ENCODE results near the gene ZNF536. TPM values are rescaled to one million over a fixed set of nuclear protein-coding genes. Genes with fewer than 3 reads are reported as not detected.

Gene ZNF536
- total and polyA plus RNA-seq, 9 of the 15 experiments (the other 6 are each of a cell fraction or from before 2014, with no cell fraction given): not detected

- FAIRE-seq: no peak
- no peaks in the 10 kb centered on the region for H3K4me1 ChIP-seq (replicated peaks in 1 of 2; ENCODE audit: control insufficient read depth in 2 of 2, insufficient read depth in 2 of 2, low read length in 2 of 2)
- no peak overlapping the region for H3K4me2 ChIP-seq (ENCODE audit: insufficient read depth, low read length)
- CTCF ChIA-PET (ENCODE audit: low intra/inter-chr PET ratio): no interaction called here
- H3K79me2 ChIP-seq (ENCODE audit: control insufficient read depth, insufficient read depth, low read length): no peaks in the 10 kb centered on the region
- no peaks in the 10 kb centered on the region for H3K36me3 ChIP-seq (ENCODE audit: control insufficient read depth, insufficient read depth, low read length)
- TF ChIP-seq ZNF512 (tag; IDR thresholded peaks at IDR 0.05) (no peak), MBD1 (CRISPR knock-in tag; IDR thresholded peaks at IDR 0.05) (no peak), NKRF (IDR thresholded peaks at IDR 0.05; ENCODE audit: borderline replicate concordance) (no peak), THAP7 (CRISPR knock-in tag; IDR thresholded peaks at IDR 0.05) (no peak), CBX5 (IDR thresholded peaks at IDR 0.05; ENCODE audit: borderline replicate concordance, low read depth) (no peak), BMI1 (IDR thresholded peaks at IDR 0.05; ENCODE audit: low read length) (no peak), SETDB1 (IDR thresholded peaks at IDR 0.05; ENCODE audit: low read length) (no peak), SRSF3 (IDR thresholded peaks at IDR 0.05; ENCODE audit: insufficient read depth, low read length) (no peak), ZNF12 (CRISPR knock-in tag; IDR thresholded peaks at IDR 0.05) (no peak)
- in situ Hi-C loops (cut with MboI) (no loop called here), intact Hi-C loops (cut with micrococcal nuclease) (no loop called here)
- no TSS peak for BruUV-seq (replicated peaks)
- no peak overlapping the region for H2AFZ ChIP-seq (ENCODE audit: low read depth, low read length)
- ATAC-seq: no peak
- H3K9me3 ChIP-seq (replicated peaks; ENCODE audit: control insufficient read depth, insufficient read depth, low read depth, low read length): no peaks in the 10 kb centered on the region
- WGBS (ENCODE audit: insufficient coverage, low coverage, missing lambda C conversion rate): under 1% methylated on average over 8 of the region's 8 CpGs
- DNase-seq (ENCODE audit: extremely low read depth in 1 of 4, low spot score in 3 of 4): no peak
- no peak overlapping the region for H3K27ac ChIP-seq (ENCODE audit: extremely low read depth, low read depth, low read length)
- no peaks in the 10 kb centered on the region for H3K27me3 ChIP-seq (ENCODE audit: control insufficient read depth in 2 of 2, insufficient read depth in 2 of 2, low read length in 2 of 2)
- POLR2A ChIA-PET: no interaction called here
- H4K20me1 ChIP-seq (replicated peaks; ENCODE audit: control insufficient read depth, insufficient read depth, low read length): 0 out of 2 replicates have a peak, but pooled peaks cover 2% of the 10 kb centered on the region
- H3K4me3 ChIP-seq: no peak overlapping the region
- no peak overlapping the region for H3K9ac ChIP-seq (ENCODE audit: insufficient read depth in 1 of 2, low read depth in 2 of 2, low read length in 2 of 2)
- no peaks in the 10 kb centered on the region for H3K9me1 ChIP-seq (ENCODE audit: control insufficient read depth, insufficient read depth, low read length)
Measured at GRCh38 chr19:30345686-30346085, 26.5 kb upstream of the ZNF536 start.
